GM10266 (cell line): ENCODE results near the gene NAV2.

Source experiments
- DNase-seq: peaks from one replicate; pipeline ENCODE4 v3.0.0; 2012; ENCODE audit errors: extremely low spot score
- TF ChIP-seq, protein P1 (sequence below): IDR thresholded peaks from 2 replicates; pipeline ENCODE4 v1.5.1; 2012; ENCODE audit warnings: mild to moderate bottlenecking, low read depth; ENCODE audit not compliant: control insufficient read depth, insufficient read depth; ENCODE audit errors: missing control alignments

The NAV2 gene

DNA sequence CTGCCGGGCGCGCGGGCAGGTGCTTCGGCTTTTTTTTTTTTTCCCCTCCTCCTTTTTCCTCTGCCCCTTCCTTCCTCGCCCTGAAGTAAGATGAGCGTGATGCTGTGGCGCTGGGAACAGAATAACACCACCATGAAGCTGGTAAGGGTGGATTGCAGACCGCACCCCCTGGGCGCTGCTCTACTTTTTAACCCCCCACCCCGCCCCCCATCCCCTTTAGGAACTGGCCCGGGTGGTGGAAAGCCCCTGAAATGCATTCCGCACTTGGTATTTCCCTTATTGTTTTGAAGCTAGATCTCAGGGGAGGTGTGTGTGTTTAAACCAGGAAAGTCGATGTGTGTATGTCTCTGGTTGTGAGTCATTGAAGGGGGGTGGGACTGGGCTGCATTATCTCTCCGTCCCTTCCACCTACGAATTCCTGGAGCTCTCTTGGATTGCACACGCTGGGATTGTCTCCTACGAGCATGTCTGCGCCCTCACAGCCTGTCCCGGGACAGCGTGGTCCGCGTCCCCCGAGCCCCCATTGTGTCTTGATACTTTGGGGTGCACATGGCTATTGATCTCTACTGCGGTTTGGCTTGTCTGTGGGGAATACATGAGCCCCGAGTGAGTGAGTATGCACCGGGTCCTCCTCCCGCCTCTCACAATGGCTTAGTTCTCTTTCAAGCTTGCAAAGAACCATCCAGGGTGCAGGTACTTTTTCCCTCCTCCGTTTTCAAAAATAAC lies 64.9 kb downstream of the NAV2 start:
- DNase-seq, result peak; percentile 85
- TF ChIP-seq, protein P1, sequence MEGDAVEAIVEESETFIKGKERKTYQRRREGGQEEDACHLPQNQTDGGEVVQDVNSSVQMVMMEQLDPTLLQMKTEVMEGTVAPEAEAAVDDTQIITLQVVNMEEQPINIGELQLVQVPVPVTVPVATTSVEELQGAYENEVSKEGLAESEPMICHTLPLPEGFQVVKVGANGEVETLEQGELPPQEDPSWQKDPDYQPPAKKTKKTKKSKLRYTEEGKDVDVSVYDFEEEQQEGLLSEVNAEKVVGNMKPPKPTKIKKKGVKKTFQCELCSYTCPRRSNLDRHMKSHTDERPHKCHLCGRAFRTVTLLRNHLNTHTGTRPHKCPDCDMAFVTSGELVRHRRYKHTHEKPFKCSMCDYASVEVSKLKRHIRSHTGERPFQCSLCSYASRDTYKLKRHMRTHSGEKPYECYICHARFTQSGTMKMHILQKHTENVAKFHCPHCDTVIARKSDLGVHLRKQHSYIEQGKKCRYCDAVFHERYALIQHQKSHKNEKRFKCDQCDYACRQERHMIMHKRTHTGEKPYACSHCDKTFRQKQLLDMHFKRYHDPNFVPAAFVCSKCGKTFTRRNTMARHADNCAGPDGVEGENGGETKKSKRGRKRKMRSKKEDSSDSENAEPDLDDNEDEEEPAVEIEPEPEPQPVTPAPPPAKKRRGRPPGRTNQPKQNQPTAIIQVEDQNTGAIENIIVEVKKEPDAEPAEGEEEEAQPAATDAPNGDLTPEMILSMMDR, result no peak

DNA sequence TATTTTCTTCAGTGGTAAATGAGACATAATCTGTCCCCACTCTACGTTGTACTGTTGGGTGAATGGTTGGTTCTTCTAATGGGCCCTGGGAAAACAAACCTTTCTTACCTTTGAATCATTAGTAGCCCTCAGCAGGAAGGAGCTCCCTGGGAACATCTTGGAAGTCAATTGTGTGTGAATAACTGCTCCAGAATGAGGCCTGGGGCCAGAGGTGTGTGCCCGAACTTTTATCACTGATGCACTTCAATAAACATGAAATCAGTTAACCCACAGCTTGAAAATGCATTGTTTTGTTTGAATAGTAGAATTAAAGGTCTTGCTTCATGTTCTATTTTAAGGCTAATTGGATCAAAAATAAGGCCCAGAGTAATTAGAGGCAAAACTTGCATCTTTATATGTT lies 67.1 kb downstream of the NAV2 start:
- TF ChIP-seq, protein P1, result no peak
- no peak for DNase-seq

DNA sequence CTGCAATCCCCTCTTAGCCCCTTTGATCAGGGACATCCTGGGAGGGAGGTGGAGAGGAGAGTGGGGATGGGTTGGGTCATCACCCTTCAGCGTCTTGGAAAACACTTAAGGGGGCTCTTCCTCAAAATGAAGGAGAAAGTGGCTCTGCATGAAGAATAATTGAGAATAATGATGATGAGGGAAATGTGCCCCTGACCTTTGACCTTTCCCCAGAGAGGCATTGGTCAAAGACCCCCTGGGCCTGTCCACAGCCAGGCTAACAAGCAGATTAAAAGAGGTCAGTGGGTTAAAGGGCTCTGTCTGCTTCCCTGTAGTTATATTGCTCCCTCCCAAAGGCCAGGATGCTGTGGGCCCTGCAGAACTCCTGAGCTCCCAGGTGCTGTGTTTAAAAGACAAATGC lies 68.7 kb downstream of the NAV2 start:
- no peak for DNase-seq

DNA sequence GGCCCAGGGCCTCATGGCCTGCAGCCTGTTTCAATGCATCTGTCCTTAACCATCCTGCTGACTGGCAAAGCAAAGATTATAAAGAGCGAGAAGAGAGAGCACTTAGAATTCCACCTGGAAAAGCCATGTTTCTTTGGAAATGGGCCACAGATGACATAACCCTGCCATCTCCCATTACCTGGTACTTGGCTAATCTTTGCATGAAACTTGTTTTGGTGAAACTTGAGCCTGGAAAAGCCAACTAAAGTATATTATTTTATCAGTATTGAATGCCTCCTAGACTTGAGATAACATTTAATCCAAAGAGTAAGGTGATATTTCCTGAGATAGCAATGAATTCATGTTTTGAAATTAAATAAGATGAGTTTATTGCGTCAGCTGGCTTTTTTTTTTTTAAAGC lies 72.6 kb downstream of the NAV2 start:
- TF ChIP-seq, protein P1, result no peak
- no peak for DNase-seq

More for the DNA sequence above, 68.7 kb downstream of the NAV2 start:
- TF ChIP-seq, protein P1, result no peak

DNA sequence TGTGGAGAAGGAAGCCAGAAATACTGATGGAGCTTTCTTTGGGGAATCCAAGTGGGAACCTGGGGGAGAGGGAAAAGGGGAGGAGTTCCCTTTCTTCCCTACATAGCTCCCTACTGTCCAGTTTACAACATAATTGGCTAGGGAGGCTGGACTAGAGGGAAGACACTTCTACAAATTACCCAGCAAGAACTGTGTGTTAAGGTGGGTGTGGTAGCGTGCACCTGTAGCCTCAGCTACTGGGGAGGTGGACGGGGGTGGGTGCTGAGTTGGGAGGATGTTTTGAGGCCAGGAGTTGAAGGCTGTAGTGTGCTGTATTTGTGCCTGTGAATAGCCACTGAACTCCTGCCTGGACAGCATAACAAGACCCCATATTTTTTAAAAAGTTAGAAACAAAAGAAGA lies 74.0 kb downstream of the NAV2 start:
- no peak for DNase-seq
- TF ChIP-seq, protein P1, result no peak

DNA sequence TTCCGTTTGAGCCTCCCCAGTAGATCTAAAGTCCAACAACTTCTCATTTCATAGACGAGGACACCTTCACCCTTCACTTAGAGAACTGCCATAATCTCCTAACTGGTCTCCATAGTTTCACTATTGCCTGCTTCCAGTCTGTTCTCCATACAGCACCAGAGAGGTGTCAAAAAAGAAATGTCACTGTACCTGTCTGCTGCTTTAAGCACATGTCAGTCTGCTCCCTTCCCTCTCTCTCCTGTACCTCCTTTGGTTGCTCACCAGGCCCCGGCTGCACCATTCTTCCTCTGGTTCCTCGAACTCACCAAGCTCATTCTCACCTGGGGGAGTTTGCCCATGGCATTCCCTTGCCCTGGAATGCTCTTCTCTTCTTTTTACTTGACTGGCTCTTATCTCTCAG lies 75.8 kb downstream of the NAV2 start:
- TF ChIP-seq, protein P1, result no peak
- DNase-seq, result no peak

DNA sequence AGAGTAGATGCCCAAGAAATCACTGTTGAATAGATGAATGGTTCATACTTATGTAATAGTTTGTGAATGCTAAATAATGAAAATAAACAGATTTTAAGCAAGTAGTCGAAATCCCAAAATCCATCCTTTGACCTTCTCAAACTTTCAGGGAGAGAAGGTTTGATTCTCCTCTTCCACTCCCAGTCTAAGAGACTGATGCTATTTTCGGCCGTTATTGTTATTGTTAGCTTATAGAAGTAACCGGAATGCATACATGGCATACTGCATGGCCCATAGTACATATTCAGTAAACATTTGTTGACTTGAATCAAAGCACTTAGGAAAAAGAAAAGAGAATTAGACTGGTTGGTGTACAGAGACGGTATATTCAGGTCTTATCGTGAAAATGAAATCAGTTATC lies 76.6 kb downstream of the NAV2 start:
- TF ChIP-seq, protein P1, result no peak
- DNase-seq, result no peak
